ENCODE data around the gene FGB. TPM values are rescaled to one million over a fixed set of nuclear protein-coding genes. Genes with fewer than 3 reads are reported as not detected.

The FGB gene
- total and polyA plus RNA-seq, 2 donors (not counting 3 experiments of a cell fraction or from before 2014, with no cell fraction given), result not detected

GRCh38 chr4:154526151-154526550 lies 36.7 kb upstream of the FGB start:
- Histone ChIP-seq H3K4me2 (ENCODE audit: insufficient read depth, low read length) (no peak overlapping the region), H3K4me3 (replicated peaks in 1 of 3; ENCODE audit: insufficient read depth in 1 of 3, low read depth in 1 of 3, low read length in 3 of 3) (no peak overlapping the region), H3K36me3 (ENCODE audit: control insufficient read depth in 2 of 2, extremely low read depth in 1 of 2, insufficient read depth in 2 of 2, low read length in 2 of 2) (no peaks in the 10 kb centered on the region), H4K20me1 (replicated peaks; ENCODE audit: control insufficient read depth, extremely low read depth, insufficient read depth, low read length) (no peaks in the 10 kb centered on the region), H3K9me1 (replicated peaks; ENCODE audit: control insufficient read depth, extremely low read depth, insufficient read depth, low read length) (no peaks in the 10 kb centered on the region), H3K4me1 (ENCODE audit: control insufficient read depth, extremely low read depth, insufficient read depth, low read length) (no peaks in the 10 kb centered on the region), H3K9ac (replicated peaks; ENCODE audit: extremely low read depth, insufficient read depth, low read length) (no peak overlapping the region), H3K27ac (ENCODE audit: insufficient read depth, low read depth, low read length) (no peak overlapping the region), H3K79me2 (ENCODE audit: control insufficient read depth, insufficient read depth, low read length) (no peaks in the 10 kb centered on the region), H2AFZ (ENCODE audit: low read depth, low read length) (no peak overlapping the region), H3K9me3 (replicated peaks; ENCODE audit: control insufficient read depth, insufficient read depth, low read length) (no peaks in the 10 kb centered on the region), H3K27me3 (ENCODE audit: control insufficient read depth in 2 of 2, insufficient read depth in 2 of 2, low read length in 2 of 2) (peaks cover 3 to 4% of the 10 kb centered on the region in 2 experiments)
- BruUV-seq (replicated peaks), result no TSS peak
- CTCF ChIA-PET, result interaction anchor here (1.6 kb wide), 1 partner anchor 33 kb away, joined by 4 read pairs; no protein-coding TSS in a partner anchor
- intact Hi-C loops (cut with micrococcal nuclease), result no loop called here
- POLR2A ChIA-PET, result no interaction called here
- dilution Hi-C loops (cut with MboI; ENCODE audit: extremely low pct_ligation_motif_present, low sequenced_read_pairs), result no loop called here
- DNase-seq (ENCODE audit: low read depth, low spot score), result no peak
- TF ChIP-seq JUN (IDR thresholded peaks at IDR 0.05; ENCODE audit: borderline replicate concordance, insufficient read depth, insufficient read length, low read depth), result no peak
- no peak for TF ChIP-seq POLR2AphosphoS5 (IDR thresholded peaks at IDR 0.05; ENCODE audit: insufficient read depth, low read depth, low read length)
- no peak for TF ChIP-seq MYC (IDR thresholded peaks at IDR 0.05; ENCODE audit: low read depth, low read length)
- no peak for TF ChIP-seq GATA2 (IDR thresholded peaks at IDR 0.05; ENCODE audit: insufficient read depth, insufficient read length, low read depth, low read length)
- TF ChIP-seq FOS (IDR thresholded peaks at IDR 0.05; ENCODE audit: borderline replicate concordance, insufficient read depth, low read length), result no peak
- TF ChIP-seq CTCF (IDR thresholded peaks at IDR 0.05; ENCODE audit: extremely low read depth in 1 of 2, insufficient read depth in 1 of 2, low read depth in 1 of 2, low read length in 2 of 2), result no peak
- TF ChIP-seq POLR2A (IDR thresholded peaks at IDR 0.05; ENCODE audit: low read depth, low read length), result no peak
- TF ChIP-seq MAX (IDR thresholded peaks at IDR 0.05; ENCODE audit: insufficient read depth, insufficient read length), result no peak
- TF ChIP-seq EZH2 (IDR thresholded peaks at IDR 0.05; ENCODE audit: borderline replicate concordance, low read depth, low read length, severe bottlenecking), result no peak
- no peak for FAIRE-seq

All from endothelial cell of umbilical vein (primary cell).